GM12878 (cell line): Measurements from ENCODE around the gene CALML4. TPM values are rescaled to one million over a fixed set of nuclear protein-coding genes. Genes with fewer than 3 reads are reported as not detected.

Experiments used
- ATAC-seq: fragments of 200-7000 bp; cut with Tn5 transposase; 3 replicates; pipeline ENCODE4 v1.9.1; 2020; ENCODE audit warnings: mild to moderate bottlenecking, moderate library complexity
- BruUV-seq: library from RNA; stranded (reverse); fragments of 400-500 nt; replicated peaks from 2 replicates; lab custom pipeline; 2021; lab: Mats Ljungman, UMichigan
- CTCF ChIA-PET: fragments of 300-600 bp; sonication (Branson Sonifier 250); formaldehyde crosslinking; extraction: SDS; loops from one replicate; lab custom pipeline; 2021; ENCODE audit warnings: inconsistent platforms; lab: Yijun Ruan, JAX
- POLR2A ChIA-PET: fragments of 350-600 bp; formaldehyde crosslinking; extraction: SDS; loops from one replicate; lab custom pipeline; 2021; ENCODE audit warnings: inconsistent platforms; lab: Charles Lee
- RAD21 ChIA-PET: fragments of 300-600 bp; sonication (Branson Sonifier 250); formaldehyde crosslinking; loops from one replicate; lab custom pipeline; 2023; ENCODE audit warnings: antibody characterized with exemption; ENCODE audit not compliant: unreplicated experiment; lab: Charles Lee
- SMC1A ChIA-PET: fragments of 300-600 bp; sonication (Branson Sonifier 250); formaldehyde crosslinking; loops from one replicate; lab custom pipeline; 2023; ENCODE audit not compliant: unreplicated experiment, uncharacterized antibody; lab: Charles Lee
- DNase-seq: peaks from one replicate; pipeline ENCODE4 v3.0.0-alpha.2; 2011; ENCODE audit warnings: low read depth, low spot score
- FAIRE-seq: peaks from 3 replicates; lab custom pipeline; 2011; peaks lifted over from hg19 to GRCh38; lab: Jason Lieb, UNC
- H2AFZ ChIP-seq: 2 replicates; pipeline ENCODE4 v1.6.0; 2011; ENCODE audit warnings: low read depth, low read length, control low read depth; ENCODE audit not compliant: control insufficient read depth
- H3K27ac ChIP-seq: 2 replicates; pipeline ENCODE4 v1.5.1; 2011; ENCODE audit warnings: control low read depth; ENCODE audit not compliant: control insufficient read depth, insufficient read depth
- H3K27me3 ChIP-seq, 2 experiments: replicated peaks in 1 of 2; 2 replicates each; pipeline versions ENCODE4 v1.6.0 to v1.6.1; 2011; ENCODE audit warnings: low read length in 1 of 2; ENCODE audit not compliant: control insufficient read depth in 2 of 2, insufficient read depth in 2 of 2
- H3K36me3 ChIP-seq, 2 experiments: 2 replicates each; pipeline ENCODE4 v1.5.1; 2011; ENCODE audit warnings: low read length in 1 of 2; ENCODE audit not compliant: control insufficient read depth in 2 of 2, insufficient read depth in 2 of 2
- H3K4me1 ChIP-seq: 2 replicates; pipeline ENCODE4 v1.6.1; 2011; ENCODE audit warnings: mild to moderate bottlenecking, low read length, moderate library complexity, mixed read lengths; ENCODE audit not compliant: control insufficient read depth, insufficient read depth
- H3K4me2 ChIP-seq: 2 replicates; pipeline ENCODE4 v1.6.0; 2011; ENCODE audit warnings: control low read depth; ENCODE audit not compliant: control insufficient read depth, insufficient read depth
- H3K4me3 ChIP-seq: fragments of 200-600 bp; sonication (generic); 2 replicates; pipeline ENCODE4 v1.5.1; 2016
- H3K79me2 ChIP-seq: 2 replicates; pipeline ENCODE4 v1.6.0; 2011; ENCODE audit warnings: low read length; ENCODE audit not compliant: control insufficient read depth, insufficient read depth
- H3K9ac ChIP-seq: 2 replicates; pipeline ENCODE4 v1.8.0; 2011; ENCODE audit warnings: low read length, control low read depth, mixed read lengths; ENCODE audit not compliant: control insufficient read depth, insufficient read depth
- H3K9me3 ChIP-seq: replicated peaks from 3 replicates; pipeline ENCODE4 v1.5.1; 2011; ENCODE audit warnings: mild to moderate bottlenecking, low read length; ENCODE audit not compliant: control insufficient read depth, insufficient read depth
- H4K20me1 ChIP-seq: 2 replicates; pipeline ENCODE4 v1.6.0; 2011; ENCODE audit not compliant: control insufficient read depth, insufficient read depth
- ATF2 ChIP-seq: IDR thresholded peaks from 2 replicates; pipeline ENCODE4 v1.6.1; 2012; ENCODE audit warnings: low read length, inconsistent platforms
- ATF3 ChIP-seq: IDR thresholded peaks from 2 replicates; pipeline ENCODE4 v1.6.1; 2011; ENCODE audit warnings: low read depth, mild to moderate bottlenecking, low read length, moderate library complexity, borderline replicate concordance; ENCODE audit errors: extremely low read depth
- CBFB ChIP-seq: IDR thresholded peaks from 2 replicates; pipeline ENCODE4 v1.6.1; 2016; ENCODE audit warnings: antibody characterized with exemption, low read depth
- DPF2 ChIP-seq: fragments of 450-650 bp; IDR thresholded peaks from 2 replicates; pipeline ENCODE4 v1.6.1; 2017; ENCODE audit warnings: mild to moderate bottlenecking
- EED ChIP-seq: sonication (generic); IDR thresholded peaks from 2 replicates; pipeline ENCODE4 v1.6.1; 2016; ENCODE audit warnings: antibody characterized with exemption, low read depth
- ETV6 ChIP-seq, 2 experiments: fragments of 450-650 bp in 1 of 2; IDR thresholded peaks in 1 of 2; conservative IDR thresholded peaks in 1 of 2; 2 replicates each; pipeline ENCODE4 v1.6.1; 2014; ENCODE audit warnings: antibody characterized with exemption in 1 of 2, borderline replicate concordance in 1 of 2, low read depth in 1 of 2, mild to moderate bottlenecking in 1 of 2, moderate library complexity in 1 of 2
- FOXM1 ChIP-seq: IDR thresholded peaks from 2 replicates; pipeline ENCODE4 v1.6.1; 2012; ENCODE audit warnings: low read depth, mild to moderate bottlenecking, inconsistent platforms, low read length, moderate library complexity
- JUND ChIP-seq: IDR thresholded peaks from 2 replicates; pipeline ENCODE4 v1.6.1; 2012; ENCODE audit warnings: low read depth, mild to moderate bottlenecking, low read length, improper control_type of control experiment, moderate library complexity
- LARP7 ChIP-seq: fragments of 450-650 bp; IDR thresholded peaks from 2 replicates; pipeline ENCODE4 v1.6.1; 2017; ENCODE audit warnings: mild to moderate bottlenecking
- NBN ChIP-seq: fragments of 450-650 bp; IDR thresholded peaks from 2 replicates; pipeline ENCODE4 v1.6.1; 2016
- RB1 ChIP-seq: fragments of 450-650 bp; formaldehyde crosslinking; IDR thresholded peaks from 2 replicates; pipeline ENCODE4 v1.6.1; 2017; ENCODE audit warnings: mild to moderate bottlenecking, borderline replicate concordance
- SIX5 ChIP-seq: IDR thresholded peaks from 2 replicates; pipeline ENCODE4 v1.6.1; 2011; ENCODE audit warnings: mild to moderate bottlenecking, low read depth, low read length, moderate library complexity; ENCODE audit not compliant: severe bottlenecking
- SMARCA5 ChIP-seq: fragments of 450-650 bp; IDR thresholded peaks from 2 replicates; pipeline ENCODE4 v1.6.1; 2017; ENCODE audit warnings: mild to moderate bottlenecking
- TARDBP ChIP-seq: IDR thresholded peaks from 2 replicates; pipeline ENCODE4 v1.6.1; 2016; ENCODE audit warnings: borderline replicate concordance
- TCF12 ChIP-seq: IDR thresholded peaks from 2 replicates; pipeline ENCODE4 v1.6.1; 2011; ENCODE audit warnings: low read depth, mild to moderate bottlenecking, low read length
- YBX1 ChIP-seq: fragments of 450-650 bp; IDR thresholded peaks from 2 replicates; pipeline ENCODE4 v1.6.1; 2016; ENCODE audit warnings: antibody characterized with exemption
- ZNF274 ChIP-seq: IDR thresholded peaks from one replicate; pipeline ENCODE4 v1.8.0; 2011; ENCODE audit not compliant: insufficient read length, insufficient read depth
- WGBS: methylation state at CpG from one replicate; pipeline ENCODE4 v1.1.6; 2016; ENCODE audit warnings: low lambda C conversion rate; ENCODE audit not compliant: insufficient replicate concordance, insufficient coverage; ENCODE audit errors: missing lambda C conversion rate; 5-methylcytosine and 5-hydroxymethylcytosine counted together
- in situ Hi-C: fragments of 300-500 bp; cut with MboI; formaldehyde crosslinking; loops from 9 replicates; pipeline ENCODE4 v1.14.3; 2018; ENCODE audit warnings: mixed read lengths
- intact Hi-C: fragments of 100-400 bp; cut with micrococcal nuclease; formaldehyde crosslinking; loops from one replicate; pipeline ENCODE4 v1.14.2; 2022; ENCODE audit not compliant: unreplicated experiment
- polyA plus RNA-seq, 11 experiments: library from polyadenylated mRNA; depleted of rRNA in 4 of 11; unstranded in 6 of 11; stranded (reverse) in 5 of 11; fragments of >200 nt; fragmentation: Nextera tagmentation in 4 of 11; fragmentation: Illumina TruSeq in 1 of 11; extraction: Ambion mirVana in 4 of 11; extraction: Trizol in 1 of 11; gene quantifications; 1 replicate in 1 of 11; 2 replicates in 10 of 11; pipeline versions ENCODE4 v1.2.1 to v1.2.3, GENCODE V29; 2011 to 2016; ENCODE audit warnings: inconsistent platforms in 2 of 11, missing spikeins in 2 of 11, low read depth in 1 of 11
- total RNA-seq, 4 experiments: library from RNA; depleted of rRNA in 3 of 4; stranded (reverse); fragments of >200 nt in 3 of 4; fragmentation: Illumina TruSeq in 1 of 4; extraction: Trizol in 1 of 4; gene quantifications; 2 replicates each; pipeline versions ENCODE4 v1.2.1 to v1.2.3, GENCODE V29; 2013 to 2021
- TF ChIP-seq, protein P1 (sequence below): fragments of 450-650 bp; IDR thresholded peaks from 2 replicates; pipeline ENCODE4 v1.6.1; 2017; ENCODE audit warnings: borderline replicate concordance

The CALML4 gene
- total and polyA plus RNA-seq, 10 of the 15 experiments (the other 5 are each of a cell fraction or from before 2014, with no cell fraction given): 1.7 to 15.9 (median 5.1) TPM

GRCh38 chr15:68158046-68158628 is 47.0 kb downstream of the CALML4 start:
- POLR2A ChIA-PET: interaction anchor here (0.5 to 1.1 kb wide), 2 partner anchors 12 to 63 kb away, joined by 3 to 4 read pairs; no protein-coding TSS in a partner anchor
- Histone ChIP-seq H3K27ac (no peak overlapping the region), H3K9ac (no peak overlapping the region), H2AFZ (no peak overlapping the region), H3K4me2 (no peak overlapping the region), H3K4me3 (no peak overlapping the region), H3K36me3 (peaks cover 9 to 31% of the 10 kb centered on the region in 2 experiments), H3K27me3 (no peaks in the 10 kb centered on the region), H3K4me1 (no peaks in the 10 kb centered on the region), H3K79me2 (no peaks in the 10 kb centered on the region), H4K20me1 (no peaks in the 10 kb centered on the region)
- in situ Hi-C loops: no loop called here
- SMC1A ChIA-PET: interaction anchor here (0.6 to 7.0 kb wide), 3 partner anchors 10 to 296 kb away, joined by 3 to 97 read pairs (median 5); no protein-coding TSS in a partner anchor
- intact Hi-C loops: no loop called here
- CTCF ChIA-PET: interaction anchor here (0.8 to 9.6 kb wide), 2 partner anchors 52 to 296 kb away, joined by 3 to 119 read pairs; no protein-coding TSS in a partner anchor
- 72% methylated on average over 3 of the region's 3 CpGs for WGBS
- no TSS peak for BruUV-seq
- DNase-seq: no peak
- TF ChIP-seq DPF2 (no peak), LARP7 (no peak), ATF2 (no peak), YBX1 (no peak), JUND (no peak), TARDBP (no peak), ETV6 (conservative IDR thresholded peaks at IDR 0.05 in 1 of 2, IDR thresholded peaks at IDR 0.05 in 1 of 2; ENCODE audit: borderline replicate concordance in 1 of 2, low read depth in 1 of 2) (no peak), SMARCA5 (no peak), EED (no peak), TCF12 (no peak), SIX5 (no peak), ATF3 (no peak), NBN (no peak), CBFB (no peak), ZNF274 (no peak), RB1 (no peak), FOXM1 (no peak)
- TF ChIP-seq, protein P1, sequence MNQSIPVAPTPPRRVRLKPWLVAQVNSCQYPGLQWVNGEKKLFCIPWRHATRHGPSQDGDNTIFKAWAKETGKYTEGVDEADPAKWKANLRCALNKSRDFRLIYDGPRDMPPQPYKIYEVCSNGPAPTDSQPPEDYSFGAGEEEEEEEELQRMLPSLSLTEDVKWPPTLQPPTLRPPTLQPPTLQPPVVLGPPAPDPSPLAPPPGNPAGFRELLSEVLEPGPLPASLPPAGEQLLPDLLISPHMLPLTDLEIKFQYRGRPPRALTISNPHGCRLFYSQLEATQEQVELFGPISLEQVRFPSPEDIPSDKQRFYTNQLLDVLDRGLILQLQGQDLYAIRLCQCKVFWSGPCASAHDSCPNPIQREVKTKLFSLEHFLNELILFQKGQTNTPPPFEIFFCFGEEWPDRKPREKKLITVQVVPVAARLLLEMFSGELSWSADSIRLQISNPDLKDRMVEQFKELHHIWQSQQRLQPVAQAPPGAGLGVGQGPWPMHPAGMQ: no peak
- TF ChIP-seq, all 136 proteins: peak for 0
- RAD21 ChIA-PET: interaction anchor here (3.4 kb wide), 1 partner anchor 295 kb away, joined by 12 read pairs; no protein-coding TSS in a partner anchor
- FAIRE-seq (no peak), ATAC-seq (no peak)
- no peaks in the 10 kb centered on the region for H3K9me3 ChIP-seq
